Hematopoietic multipotent progenitor cell treated with erythropoietin and hydrocortisone succinate and interleukin-3 and kit ligand, for 15 days (in vitro differentiated cells): ENCODE measurements around the gene GNL1.
"Not testable (repeated sequence)": the region's sequence is repeated elsewhere in the genome, so short reads cannot be mapped to it uniquely, and the experiment has no call there.

ENCODE experiments used
- DNase-seq: peaks from one replicate; pipeline ENCODE4 v3.0.0-alpha.2; 2015; ENCODE audit warnings: low spot score

The GNL1 gene

DNA sequence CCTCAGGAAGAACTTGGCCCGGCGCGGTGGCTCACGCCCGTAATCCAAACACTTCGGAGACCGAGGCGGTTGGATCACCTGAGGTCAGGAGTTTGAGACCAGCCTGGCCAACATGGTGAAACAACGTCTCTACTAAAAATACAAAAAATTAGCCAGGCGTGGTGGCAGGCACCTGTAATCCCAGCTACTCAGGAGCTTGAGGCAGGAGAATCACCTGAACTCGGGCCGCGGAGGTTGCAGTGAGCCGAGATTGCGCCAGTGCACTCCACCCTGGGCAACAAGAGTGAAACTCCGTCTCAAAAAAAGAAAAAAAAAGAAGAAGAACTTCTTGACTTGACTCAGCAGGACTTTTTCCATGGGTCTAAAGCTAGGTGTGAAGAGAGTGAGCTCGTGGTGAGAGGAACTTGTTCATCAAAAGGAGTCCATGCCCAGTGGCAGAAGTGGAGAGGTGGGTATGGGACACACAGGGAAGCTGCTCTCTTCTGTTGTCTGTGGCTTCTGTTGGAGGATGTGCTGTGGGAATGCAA is 26.9 kb downstream of the GNL1 start:
- DNase-seq = not testable (repeated sequence)

DNA sequence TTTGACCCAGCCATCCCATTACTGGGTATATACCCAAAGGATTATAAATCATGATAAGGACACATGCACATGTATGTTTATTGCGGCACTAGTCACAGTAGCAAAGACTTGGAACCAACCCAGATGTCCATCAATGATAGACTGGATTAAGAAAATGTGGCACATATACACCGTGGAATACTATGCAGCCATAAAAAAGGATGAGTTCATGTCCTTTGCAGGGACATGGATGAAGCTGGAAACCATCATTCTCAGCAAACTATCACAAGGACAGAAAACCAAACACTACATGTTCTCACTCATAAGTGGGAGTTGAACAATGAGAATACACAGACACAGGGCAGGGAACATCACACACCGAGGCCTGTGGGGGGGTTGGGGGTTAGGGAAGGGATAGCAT is 29.8 kb downstream of the GNL1 start:
- not testable (repeated sequence) for DNase-seq

DNA sequence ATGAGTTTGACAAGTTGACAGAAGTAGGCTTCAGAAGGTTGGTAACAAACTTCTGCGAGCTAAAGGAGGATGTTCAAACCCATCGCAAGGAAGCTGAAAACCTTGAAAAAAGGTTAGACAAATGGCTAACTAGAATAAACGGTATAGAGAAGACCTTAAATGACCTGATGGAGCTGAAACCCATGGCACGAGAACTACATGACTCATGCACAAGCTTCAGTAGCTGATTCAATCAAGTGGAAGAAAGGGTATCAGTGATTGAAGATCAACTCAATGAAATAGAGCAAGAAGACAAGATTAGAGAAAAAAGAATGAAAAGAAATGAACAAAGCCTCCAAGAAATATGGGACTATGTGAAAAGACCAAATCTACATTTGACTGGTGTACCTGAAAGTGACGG is 34.3 kb downstream of the GNL1 start:
- DNase-seq = not testable (repeated sequence)

DNA sequence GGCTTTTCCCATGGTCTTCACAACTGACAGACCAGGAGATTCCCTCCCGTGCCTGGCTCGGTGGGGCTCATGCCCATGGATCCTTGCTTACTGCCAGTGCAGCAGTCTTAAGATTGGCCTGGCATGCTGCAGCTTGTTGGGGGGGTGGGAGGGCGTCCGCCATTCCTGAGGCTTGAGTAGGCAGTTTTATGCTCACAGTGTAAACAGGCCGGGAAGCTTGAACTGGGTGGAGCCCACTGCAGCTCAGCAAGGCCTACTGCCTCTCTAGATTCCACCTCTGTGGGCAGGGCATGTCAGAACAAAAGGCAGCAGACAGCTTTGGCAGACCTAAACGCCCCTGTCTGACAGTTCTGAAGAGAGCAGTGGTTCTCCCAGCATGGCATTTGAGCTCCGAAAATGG is 35.2 kb downstream of the GNL1 start:
- not testable (repeated sequence) for DNase-seq

DNA sequence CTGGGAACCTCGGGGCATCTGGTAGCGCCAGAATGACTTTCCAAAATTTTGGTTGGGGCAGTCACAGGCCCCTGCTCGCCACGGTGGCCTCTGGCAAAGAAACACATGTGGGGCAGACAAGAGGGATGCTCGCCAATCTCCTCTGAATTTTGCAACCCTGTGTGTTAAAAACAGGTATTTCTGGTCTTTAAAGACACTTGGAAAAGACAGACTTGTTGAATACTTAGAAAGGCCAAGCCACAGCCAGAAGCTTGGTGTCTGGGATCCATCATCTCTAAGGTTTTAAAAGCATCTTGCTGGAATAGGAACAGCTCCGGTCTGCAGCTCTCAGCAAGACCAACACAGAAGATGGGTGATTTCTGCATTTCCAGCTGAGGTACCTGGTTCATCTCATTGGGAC is 35.8 kb downstream of the GNL1 start:
- no peak for DNase-seq

DNA sequence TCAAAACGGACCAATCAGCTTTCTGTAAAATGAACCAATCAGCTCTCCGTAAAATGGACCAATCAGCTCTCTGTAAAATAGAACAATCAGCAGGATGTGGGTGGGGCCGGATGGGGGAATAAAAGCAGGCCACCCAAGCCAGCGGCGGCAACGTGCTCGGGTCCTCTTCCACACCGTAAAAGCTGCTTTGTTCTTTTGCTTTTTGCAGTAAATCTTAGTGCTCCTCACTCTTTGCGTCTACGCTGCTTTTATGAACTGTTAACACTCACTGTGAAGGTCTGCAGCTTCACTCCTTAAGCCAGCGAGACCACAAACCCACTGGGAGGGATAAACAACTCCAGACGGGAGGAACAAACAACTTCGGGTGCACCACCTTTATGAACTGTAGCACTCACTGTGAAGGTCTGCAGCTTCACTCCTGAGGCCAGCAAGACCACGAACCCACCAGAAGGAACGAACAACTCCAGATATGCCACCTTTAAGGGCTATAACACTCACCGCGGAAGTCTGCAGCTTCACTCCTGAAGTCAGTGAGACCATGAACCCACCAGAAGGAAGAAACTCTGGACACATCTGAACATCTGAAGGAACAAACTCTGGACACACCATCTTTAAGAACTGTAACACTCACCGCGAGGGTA is 37.7 kb downstream of the GNL1 start:
- DNase-seq = not testable (repeated sequence)

DNA sequence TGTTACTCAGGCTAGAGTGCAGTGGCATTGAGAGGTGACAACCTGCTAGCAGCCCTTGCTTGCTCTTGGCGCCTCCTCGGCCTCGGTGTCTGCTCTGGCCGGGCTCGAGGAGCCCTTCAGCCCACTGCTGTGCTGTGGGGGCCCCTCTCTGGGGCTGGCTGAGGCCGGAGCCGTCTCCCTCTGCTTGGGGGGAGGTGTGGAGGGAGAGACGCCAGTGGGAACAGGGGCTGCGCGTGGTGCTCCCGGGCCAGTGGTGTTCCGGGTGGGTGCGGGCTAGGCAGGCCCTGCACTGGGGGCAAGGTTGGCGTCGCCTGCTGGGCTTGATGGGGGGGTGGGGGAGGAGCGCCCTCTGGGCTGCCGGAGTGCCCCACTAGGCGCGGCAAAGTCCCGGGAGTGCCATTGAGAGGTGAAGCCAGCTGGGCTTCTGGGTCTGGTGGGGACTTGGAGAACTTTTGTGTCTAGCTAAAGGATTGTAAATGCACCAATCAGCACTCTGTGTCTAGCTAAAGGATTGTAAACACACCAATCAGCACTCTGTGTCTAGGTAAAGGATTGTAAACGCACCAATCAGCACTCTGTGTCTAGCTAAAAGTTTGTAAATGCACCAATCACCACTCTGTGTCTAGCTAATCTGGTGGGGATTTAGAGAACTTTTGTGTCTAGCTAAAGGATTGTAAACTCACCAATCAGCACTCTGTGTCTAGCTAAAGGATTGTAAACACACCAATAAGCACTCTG is 38.4 kb downstream of the GNL1 start:
- not testable (repeated sequence) for DNase-seq

DNA sequence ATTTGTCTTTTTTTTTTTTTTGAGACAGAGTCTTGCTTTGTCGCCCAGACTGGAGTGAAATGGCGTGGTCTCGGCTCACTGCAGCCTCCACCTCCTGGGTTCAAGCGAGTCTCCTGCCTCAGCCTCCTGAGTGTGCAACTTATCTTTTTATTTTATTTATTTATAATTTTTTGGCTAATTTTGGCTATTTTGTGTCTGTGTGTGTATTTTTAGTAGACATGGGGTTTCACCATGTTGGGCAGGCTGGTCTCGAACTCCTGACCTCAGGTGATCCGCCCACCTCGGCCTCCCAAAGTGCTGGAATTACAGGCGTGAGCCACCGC is 39.6 kb downstream of the GNL1 start:
- DNase-seq = not testable (repeated sequence)

DNA sequence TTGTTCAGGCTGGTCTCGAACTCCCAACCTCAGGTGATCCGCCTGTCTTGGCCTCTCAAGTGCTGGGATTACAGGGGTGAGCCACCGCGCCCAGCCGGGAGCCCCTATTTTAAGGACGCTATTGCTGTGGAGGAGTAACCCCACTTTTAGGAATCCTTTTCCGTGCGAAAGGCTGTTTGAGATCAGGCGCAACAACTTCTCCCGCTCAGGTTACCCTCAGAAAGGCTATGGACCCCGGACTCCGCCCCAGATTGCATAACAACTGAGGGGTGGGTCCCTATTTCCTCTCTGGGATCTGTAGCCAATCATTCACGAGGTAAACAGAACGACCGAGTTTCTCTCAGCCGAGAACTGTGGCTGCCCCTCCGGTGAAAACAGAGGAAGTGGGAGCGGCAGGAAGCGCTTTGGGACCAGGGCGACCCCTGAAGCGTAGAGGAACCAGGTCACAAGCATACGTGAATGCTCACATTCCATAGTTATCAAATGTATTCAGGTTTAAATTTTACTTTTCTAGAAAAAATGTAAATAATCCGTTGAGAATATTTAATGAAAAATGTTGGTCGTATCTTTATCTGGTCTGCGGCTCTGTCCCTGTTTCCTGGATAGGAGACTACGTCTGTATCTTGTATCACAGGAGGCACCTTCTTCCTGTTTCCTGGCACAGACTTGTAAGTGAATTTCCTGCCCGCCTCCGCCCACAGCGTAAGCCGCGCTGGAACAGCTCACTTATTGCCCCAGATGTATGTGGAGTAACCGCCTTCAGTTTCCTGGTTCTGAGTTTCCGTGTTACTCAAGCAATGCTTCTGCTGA is 40.1 kb downstream of the GNL1 start:
- peak; percentile 46 for DNase-seq

DNA sequence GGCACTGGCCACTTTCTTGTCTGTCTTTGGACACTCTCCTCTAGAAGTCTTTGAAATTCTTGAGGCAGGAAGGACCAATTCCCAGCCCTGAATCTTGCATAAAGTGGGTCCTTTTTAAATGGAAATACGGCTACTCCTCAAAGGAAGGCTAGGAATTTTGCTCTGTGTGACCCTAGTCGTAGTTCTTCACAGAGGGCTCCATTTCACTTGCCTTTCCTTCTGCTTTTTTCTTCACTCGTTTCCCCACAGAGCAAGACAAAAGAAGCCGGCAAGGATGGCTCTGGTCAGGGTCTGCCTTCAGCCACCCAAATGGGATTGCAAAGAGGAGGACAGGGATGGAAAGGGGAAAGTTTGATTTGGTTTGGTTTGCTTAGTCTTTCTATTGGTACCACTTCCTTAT is 41.2 kb downstream of the GNL1 start:
- no peak for DNase-seq

DNA sequence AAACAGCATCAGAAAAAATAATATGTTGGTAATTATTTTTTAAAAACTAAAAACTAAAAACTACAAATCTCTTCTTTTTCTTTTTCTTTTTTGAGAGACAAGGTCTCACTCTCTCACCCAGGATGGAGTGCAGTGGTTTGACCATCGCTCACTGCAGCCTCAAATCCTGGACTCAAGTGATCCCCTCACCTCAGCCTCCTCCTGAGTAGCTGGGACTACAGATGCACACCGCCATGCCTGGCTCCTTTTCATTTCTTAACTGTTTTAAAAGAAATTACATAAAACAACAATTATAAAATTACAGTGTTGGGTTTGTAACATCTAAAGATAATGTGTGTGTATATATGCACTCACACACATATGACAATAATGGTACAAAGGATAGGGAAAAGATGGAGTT is 42.8 kb downstream of the GNL1 start:
- no peak for DNase-seq

DNA sequence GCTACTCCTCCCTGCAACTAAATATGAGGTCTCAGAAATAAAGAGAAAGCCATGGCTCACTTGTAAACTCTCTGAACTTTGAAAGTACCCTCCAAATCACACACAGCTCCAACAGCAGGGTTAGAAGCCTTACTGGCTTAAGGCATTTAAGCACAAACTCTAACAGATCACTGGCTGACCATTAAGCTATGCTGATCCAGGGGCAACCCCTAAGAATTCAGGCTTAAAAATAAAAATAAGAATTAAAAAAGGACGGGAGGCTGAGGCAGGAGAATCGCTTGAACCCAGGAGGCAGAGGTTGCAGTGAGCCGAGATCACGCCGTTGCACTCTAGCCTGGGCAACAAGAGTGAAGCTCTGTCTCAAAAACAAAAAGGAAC is 45.1 kb downstream of the GNL1 start:
- DNase-seq = no peak

DNA sequence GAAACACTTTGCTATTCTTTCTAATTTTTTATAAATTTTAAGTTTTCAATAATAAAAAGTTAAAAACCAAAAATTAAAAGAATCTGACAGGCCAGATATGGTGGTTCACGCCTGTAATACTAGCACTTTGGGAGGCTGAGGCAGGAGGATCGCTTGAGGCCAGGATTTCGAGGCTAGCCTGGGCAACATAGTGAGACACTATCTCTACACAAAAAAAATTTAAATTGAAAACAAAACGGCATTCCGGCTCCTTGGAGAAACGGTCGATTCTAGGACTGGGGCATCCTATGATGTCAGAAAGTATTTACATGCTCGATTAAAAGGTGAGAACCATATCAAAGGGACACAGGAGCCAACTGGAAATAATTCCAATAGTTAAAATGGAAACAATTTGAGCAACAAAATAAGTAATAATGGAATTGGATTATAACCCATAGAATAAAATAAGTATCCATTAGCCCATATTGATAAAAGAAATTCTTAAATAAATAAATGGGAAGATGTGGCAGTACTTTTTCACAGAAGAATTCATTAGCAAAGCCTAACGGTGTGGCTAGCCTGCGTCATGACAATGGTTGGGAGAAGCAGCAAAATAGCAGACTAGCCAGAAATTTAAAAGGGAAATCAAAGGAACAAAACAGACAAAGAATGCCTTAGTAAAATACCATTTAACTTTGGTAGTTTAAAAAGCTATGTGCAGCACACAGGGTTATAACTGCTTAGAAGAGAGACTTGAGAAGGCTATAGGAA is 45.7 kb downstream of the GNL1 start:
- DNase-seq = no peak

DNA sequence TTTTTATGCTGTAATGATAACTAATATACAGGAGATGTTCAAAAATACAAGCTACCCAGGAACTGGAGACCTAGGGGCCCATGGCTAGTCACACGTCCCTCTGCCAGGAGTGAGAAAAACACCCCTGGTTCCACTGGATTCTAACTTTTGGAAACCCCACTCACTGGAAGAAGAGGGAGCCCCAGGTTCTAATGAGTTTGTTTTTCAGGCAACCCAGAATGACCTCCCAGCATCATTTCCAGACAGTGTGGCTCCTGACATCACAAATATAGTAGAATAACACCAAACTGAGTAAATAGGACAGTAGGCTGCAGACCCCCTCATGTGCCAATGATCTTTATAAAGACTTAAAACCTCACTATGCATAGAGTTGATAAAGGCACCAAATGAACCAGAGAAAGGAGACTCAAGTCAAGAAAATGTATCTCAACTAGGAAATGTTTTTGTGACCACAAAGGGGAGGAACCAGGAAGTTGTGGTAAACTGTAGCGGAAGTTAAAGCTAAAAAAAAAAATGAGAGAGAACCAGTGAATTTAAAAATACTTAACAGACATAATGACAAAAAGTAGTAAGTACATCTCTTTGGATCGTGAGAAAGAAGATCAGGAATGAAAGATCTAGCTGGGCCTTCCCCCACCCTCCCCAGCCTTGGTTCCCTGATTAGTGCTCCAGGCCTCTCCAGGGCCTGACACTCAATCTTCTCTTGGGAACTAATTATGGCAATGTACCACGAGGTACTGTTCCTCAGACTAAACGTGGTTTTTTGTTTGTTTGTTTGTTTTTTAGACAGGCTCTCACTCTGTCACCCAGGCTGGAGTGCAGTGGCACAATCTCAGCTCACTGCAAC is 47.2 kb downstream of the GNL1 start:
- no peak for DNase-seq

DNA sequence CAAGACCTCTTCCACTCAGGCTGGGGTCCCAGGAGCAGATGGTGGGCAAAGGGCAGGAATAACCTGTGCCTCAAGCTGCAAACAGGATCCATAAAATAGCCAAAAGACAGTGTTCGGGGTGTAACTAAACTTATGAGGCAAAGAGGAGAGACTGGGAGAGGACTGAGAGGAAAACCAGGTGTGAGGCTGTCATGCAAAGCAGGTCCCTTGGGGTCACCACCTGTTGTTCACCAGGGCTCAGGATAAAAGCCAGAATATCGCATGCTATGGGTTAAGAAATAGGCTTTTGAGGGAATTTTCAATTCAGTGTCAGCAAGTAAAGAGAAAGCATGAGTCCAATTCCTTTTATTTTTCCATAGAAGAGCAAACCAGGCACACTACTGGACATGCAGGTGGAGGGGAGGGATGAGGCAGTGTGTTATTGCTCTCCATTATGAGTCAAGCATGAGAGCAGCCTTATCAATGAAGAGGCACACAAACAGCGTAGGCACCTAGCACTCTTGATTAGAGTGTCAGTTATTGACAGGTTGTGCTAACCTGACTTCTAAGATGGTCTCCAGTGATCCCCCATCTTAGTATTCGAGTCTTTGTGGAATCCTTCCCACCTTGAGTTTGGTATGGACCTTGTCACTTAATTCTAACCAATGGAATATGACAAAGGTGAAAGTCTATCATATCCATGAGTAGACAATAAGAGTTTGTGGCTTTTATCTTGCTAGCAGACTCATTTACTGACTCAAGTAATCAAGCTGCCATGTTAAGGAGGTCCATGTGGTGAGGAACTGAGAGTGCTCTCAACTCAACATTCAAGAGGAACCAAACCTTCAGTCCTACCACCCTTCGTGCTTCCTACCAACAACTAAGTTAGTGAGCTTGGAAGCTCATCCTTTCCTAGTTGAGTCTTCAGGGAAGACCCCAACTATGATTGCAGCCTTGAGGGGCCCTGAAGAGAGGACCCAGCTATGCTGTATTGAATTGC is 48.2 kb downstream of the GNL1 start:
- no peak for DNase-seq

DNA sequence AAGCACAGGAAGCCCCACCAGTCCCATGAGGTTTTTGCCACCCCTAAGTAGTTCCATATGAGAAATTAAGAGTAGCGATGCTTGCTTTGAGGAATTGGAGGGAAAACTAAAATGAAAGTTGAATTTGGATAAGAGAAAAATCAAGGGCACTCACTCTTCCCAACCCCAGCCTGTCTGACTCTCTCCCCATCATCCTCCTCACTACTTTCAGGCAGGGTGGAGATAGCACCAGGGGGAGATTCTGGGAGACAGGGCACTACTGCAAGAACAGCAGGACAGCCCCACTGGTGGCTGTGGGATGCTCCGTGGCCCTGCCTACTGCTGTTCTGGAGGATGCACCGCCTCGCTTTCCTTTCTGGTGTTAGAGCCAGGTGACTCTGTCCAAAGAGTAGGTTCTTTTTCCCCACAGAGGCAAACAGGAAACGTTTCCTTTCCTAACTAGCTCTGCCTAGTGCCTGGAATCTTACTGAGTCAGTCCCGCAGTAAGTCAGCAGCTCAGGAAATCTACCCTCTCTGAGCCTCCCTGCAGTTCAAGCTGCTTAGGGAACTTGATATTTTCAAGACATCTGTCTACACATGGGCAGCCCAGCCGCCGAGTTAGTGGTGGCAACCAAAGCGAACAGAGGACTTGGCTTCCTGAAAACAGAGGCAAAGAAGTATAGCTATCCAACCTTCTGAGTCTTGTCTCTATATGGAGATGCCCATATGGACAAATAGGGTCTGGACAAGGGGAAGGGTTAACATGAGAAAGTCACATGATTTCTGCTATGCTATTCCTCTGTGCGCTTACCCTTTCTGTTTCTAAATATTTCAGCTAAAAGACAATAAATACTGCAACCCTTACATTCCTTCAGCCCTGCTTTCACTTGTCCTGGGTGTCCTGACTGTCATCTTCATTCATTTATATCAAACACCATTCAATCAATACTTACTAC is 55.6 kb downstream of the GNL1 start:
- DNase-seq = no peak

DNA sequence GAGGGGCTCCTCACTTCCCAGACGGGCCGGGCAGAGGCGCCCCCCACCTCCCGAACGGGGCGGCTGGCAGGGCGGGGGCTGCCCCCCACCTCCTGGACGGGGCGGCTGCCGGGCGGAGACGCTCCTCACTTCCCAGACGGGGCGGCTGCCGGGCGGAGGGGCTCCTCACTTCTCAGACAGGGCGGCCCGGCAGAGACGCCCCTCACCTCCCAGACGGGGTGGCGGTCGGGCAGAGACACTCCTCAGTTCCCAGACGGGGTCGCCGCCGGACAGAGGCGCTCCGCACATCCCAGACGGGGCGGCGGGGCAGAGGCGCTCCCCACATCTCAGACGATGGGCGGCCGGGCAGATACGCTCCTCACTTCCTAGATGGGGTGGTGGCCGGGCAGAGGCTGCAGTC is 57.6 kb downstream of the GNL1 start:
- DNase-seq = not testable (repeated sequence)

DNA sequence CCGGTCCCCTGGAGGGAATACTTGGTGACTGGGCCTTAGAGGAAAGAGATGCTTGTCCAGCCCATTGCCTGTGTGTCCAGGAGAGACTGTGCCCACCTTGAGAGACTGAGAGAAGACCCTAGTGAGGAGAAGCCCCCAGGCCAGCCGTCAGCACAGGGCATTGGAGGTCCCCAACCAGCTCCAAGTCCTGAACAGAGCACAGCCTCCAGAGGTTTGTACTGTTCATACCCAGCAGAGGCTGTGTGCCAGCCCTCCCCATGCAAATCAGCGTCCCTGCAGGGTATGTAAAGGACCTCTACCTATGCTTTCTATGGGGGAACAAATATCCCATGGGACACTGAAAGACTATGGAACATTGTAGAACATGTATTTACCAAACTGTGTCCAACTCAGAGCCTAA is 58.6 kb downstream of the GNL1 start:
- DNase-seq = no peak

DNA sequence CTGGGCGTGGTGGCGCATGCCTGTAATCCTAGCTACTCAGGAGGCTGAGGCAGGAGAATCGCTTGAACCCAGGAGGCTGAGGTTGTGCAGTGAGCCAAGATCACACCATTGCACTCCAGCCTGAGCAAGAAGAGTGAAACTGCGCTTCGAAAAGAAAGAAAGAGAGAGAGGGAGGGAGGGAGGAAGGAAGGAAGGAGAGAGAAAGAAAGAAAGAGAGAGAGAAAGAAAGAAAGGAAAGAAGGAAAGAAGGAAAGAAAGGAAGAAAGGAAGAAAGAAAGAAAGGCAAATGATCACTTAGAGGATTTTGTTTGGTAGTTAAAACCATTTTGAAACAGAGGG is 59.1 kb downstream of the GNL1 start:
- DNase-seq = not testable (repeated sequence)
